ENCODE results near the gene TJP3. TPM values are rescaled to one million over a fixed set of nuclear protein-coding genes. Genes with fewer than 3 reads are reported as not detected.

TJP3 gene, protein sequence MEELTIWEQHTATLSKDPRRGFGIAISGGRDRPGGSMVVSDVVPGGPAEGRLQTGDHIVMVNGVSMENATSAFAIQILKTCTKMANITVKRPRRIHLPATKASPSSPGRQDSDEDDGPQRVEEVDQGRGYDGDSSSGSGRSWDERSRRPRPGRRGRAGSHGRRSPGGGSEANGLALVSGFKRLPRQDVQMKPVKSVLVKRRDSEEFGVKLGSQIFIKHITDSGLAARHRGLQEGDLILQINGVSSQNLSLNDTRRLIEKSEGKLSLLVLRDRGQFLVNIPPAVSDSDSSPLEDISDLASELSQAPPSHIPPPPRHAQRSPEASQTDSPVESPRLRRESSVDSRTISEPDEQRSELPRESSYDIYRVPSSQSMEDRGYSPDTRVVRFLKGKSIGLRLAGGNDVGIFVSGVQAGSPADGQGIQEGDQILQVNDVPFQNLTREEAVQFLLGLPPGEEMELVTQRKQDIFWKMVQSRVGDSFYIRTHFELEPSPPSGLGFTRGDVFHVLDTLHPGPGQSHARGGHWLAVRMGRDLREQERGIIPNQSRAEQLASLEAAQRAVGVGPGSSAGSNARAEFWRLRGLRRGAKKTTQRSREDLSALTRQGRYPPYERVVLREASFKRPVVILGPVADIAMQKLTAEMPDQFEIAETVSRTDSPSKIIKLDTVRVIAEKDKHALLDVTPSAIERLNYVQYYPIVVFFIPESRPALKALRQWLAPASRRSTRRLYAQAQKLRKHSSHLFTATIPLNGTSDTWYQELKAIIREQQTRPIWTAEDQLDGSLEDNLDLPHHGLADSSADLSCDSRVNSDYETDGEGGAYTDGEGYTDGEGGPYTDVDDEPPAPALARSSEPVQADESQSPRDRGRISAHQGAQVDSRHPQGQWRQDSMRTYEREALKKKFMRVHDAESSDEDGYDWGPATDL
- total RNA-seq, result 0.39 TPM in 1 of 2 replicates, not detected in the other

DNA sequence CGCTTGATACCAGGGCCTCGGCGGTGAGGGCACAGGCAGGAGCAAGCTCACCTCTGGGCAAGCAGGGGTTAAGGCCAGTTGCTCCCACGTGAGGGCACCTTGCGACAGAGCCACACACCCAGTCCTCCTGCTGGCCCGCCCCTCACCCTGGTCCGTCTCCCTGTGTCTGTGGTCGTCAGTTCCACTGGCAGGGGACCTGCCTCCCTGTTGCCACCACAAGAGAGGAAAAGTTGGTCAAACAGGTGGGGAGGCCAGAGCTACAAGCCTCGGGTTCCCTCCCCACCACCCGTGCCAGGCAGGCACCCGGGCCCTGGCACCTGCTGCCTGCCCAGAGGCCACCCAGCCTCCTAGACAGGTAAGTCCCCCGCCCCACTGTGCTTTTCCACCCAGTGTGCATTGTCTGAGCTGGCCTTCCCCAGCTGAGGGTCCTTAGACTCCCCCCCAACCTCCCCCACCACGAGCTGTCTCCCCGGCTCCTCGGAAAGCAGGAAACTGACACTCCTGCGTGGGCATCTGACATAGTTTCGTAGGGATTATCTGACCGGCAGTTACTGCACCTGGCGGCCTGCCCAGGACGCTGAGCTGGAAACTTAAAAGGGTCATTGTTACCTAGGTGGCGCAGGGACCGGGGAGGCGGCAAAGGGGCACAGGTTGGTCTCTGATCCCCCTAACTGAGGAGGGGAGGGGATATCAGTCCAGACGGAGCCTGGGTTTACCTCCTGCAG, at the start of gene TJP3:
TJP3 (plus strand) TSS at position 178 of the 725 bp plus-strand sequence. CDS start 20,049 bp downstream, outside the sequence.

DNA sequence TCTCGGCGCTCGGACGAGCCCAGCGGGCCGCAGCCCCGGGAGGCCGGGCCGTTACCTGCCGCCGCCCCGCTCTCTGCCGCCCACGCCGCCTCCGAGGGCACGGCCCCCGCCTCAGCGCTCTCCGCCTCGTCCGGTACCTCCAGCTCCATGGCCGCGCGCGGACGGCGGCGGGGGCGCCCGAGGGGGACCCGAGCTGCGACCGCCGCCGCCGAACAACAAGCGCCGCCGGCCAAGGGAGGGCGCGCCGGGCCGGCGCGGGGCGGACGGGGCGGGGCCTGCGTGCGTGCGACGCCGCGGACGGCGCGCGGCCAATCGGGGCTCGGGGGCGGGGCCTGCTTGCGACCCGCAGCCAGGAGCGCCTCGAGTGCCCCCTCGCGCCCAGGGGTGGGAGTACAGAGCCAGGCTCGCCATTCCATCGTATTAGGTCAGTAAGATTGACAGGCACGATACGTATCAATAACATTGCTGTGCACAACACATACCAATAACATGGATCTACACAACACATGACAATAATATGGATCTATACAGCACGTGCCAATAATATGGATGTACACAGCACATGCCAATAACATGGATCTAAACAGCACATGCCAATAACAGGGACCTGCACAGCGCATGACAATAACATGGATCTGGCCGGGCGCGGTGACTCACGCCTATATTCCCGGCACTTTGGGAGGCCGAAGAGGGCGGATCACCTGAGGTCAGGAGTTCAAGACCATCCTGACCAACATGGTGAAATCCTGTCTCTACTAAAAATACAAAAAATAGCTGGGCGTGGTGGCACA, 7.7 kb upstream of the TJP3 start, which contains the start of gene PIP5K1C:
PIP5K1C (minus strand) TSS at position 227 of the 791 bp plus-strand sequence; CDS start at position 149, 78 bp downstream.

DNA sequence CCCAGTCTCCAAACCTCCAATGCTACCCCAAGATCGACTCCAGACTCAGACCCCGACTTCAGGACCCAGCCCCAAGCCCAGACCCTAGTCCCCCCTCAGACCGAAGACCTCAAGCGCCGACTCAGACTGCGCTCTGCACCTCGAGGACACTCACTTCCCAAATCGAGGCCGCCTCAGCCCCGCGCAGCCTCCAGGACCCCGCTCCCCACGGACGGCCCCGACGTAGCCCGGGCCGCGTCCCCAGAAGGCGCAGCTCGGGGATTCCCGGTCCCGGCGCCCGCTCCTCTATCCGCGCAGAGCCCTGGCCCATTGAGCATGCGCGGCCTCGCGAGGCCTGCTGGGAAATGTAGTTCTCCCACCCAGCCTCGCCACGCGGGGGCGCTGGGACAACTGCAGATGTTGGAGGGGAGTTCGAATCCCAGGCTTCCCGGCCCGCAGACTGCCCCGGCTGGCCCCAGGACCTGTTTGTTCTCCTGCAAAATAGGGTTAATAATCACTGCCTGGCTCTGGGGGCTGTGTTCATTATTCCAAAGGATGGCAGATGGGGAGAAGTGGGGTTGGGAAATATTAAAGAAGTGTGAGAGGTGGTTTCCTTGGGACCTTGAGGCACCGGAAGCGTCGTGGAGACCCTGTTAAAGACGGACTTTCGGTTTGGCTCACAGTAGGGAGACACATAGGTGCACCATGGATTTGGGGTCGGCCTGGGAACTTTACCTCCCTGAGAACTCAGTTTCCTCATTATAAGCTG, 53.4 kb downstream of the TJP3 start, which contains the start of gene APBA3:
APBA3 (minus strand) TSS at position 311 of the 748 bp plus-strand sequence. CDS start 1,428 bp downstream, outside the sequence.

DNA sequence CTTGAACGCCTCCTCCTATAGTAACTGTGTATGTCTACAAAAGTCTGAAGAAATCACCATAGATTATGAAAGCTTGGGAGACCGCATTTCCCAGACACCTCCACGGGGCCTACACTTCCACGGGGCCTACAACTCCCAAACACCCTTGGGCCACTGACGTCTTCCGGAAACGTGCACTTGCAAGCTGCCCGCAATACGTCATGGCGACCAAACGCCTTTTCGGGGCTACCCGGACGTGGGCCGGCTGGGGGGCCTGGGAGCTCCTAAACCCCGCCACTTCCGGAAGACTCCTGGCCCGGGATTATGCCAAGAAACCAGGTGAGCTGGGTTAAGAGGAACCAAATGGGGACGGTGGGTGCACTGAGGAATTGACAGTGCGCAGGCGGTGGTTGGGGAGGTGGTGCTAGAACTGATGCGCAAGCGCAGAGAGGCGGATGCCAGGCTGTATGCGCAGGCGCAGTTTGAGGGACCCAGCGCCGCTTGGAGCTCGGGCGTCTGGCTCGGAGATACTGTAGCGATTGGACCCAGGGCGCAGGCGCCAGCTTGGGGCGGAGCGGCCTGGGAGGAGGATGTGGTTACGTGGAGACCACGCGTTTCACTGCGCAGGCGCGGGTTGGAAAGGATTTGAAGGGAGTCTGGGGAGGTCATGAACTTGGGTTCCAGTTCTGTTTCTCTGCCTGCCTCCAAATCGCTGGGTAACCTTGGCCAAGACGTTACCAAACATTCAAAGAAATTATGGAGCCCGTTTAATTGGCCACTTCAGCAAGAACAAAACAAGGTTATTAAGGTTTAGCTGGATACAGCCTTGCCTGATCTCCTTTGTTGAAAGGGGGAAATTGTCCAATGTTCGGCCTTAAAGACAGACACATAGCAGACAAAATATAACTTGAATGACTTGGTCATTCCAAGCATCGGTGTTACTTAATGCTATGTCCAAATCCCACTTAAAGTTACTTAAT, 54.6 kb downstream of the TJP3 start, which contains the start of gene MRPL54:
MRPL54 (plus strand) TSS at position 182 of the 959 bp plus-strand sequence; CDS start at position 201, 19 bp downstream.

DNA sequence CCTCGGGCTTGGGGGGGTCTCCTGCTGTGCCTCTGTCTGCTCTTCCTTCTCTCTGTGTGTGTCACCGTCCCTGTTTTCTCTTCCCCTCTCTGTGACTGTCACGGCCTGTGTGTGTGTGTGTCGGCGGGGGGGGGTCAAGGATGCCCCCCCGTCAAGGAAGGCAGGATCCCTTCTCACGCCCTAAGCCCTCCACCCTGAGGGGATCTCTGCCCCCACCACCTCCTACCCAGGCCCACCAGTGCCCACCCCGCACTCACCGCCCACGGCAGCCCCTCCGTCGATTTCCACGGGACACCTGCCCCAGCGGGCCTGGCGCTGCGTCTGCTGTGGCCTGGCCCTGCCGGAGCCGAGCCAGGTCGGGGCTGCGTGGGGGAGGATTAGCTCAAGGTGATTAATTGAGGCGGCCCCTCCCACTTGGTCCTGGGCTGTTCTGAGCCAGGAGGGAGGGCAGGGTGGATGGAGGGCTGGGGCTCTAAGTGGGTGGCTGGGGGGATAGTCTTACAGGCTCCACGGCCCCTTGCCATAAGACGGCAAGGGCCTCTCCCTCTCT, 63.8 kb downstream of the TJP3 start, which contains the start of gene RAX2:
RAX2 (minus strand) TSS at position 323 of the 550 bp plus-strand sequence. CDS start 486 bp downstream, outside the sequence.

DNA sequence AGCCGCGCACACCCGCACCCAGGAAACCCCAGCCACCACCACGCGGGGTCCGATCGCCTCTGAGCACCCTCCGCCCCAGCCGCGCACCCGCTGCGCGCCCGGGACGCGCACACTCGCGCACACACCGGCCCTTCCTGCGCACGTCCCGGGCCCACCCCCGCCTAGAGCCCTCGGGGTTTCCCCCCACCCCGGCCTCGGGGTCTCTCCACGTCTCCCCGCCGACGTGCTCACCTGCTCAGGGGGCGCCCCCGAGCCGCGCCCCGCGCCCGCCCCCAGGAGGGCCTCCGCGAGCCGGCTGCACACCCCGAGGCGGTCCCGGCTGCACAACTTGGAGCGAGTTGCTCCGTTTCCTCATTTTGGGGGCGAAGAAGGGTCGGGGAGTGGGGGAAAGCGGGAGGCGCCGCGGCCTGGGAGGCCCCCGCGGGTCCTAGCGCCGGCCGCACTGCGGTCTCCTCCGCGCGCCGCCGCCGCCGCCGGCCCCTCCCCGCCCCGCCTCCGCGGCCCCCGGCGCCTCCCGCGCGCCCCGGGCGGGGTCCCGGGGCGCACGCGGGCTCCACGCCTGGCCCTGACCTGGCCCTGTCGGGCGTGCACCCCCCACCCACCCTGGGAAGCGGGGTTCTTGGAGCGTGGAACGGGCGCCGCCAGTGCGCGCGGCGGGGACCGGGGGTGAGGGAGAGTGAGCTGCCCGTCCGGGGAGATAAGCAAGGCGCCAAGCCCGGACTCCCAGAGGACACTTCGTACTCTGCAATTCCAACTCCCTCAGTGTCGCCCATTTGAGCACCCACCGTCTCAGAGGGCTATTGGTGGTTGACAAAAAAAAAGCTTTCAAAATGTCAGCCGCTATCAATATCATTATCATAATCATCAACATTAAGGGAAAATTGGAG, 78.0 kb downstream of the TJP3 start, which contains the start of gene MATK:
MATK (minus strand) TSS at position 444 of the 887 bp plus-strand sequence. CDS start 1,246 bp downstream, outside the sequence.

Small RNA genes lying within 50 kb of the gene (small RNA-seq; reads per million reads assigned to genes)
- not detected for gene AC005777.1

Other genes with a start within 250 kb of the TJP3 start
- not detected in 2 replicates for gene SMIM24, start 227.9 kb upstream of the TJP3 start, total RNA-seq
- gene SMIM44, start 224.9 kb upstream of the TJP3 start, total RNA-seq, result not detected in 2 replicates
- 5.9 and 8.2 TPM in 2 replicates for gene DOHH, start 207.7 kb upstream of the TJP3 start, total RNA-seq
- 72.6 and 86.3 TPM in 2 replicates for gene FZR1, start 202.1 kb upstream of the TJP3 start, total RNA-seq
- 0.22 and 0.39 TPM in 2 replicates for gene TEKTIP1, start 169.2 kb upstream of the TJP3 start, total RNA-seq
- 92.3 and 93.4 TPM in 2 replicates for gene MFSD12, start 150.8 kb upstream of the TJP3 start, total RNA-seq
- 111 TPM in 2 replicates for gene HMG20B, start 135.4 kb upstream of the TJP3 start, total RNA-seq
- under 0.01 TPM in 1 of 2 replicates, not detected in the other for gene GIPC3, start 122.9 kb upstream of the TJP3 start, total RNA-seq
- gene TBXA2R, start 101.5 kb upstream of the TJP3 start, total RNA-seq, result 4.3 and 6.7 TPM in 2 replicates
- 27.1 and 27.5 TPM in 2 replicates for gene CACTIN, start 81.6 kb upstream of the TJP3 start, total RNA-seq
- gene PIP5K1C, start 7.9 kb upstream of the TJP3 start, total RNA-seq, result 17.3 and 26.2 TPM in 2 replicates
- 25.5 and 27.8 TPM in 2 replicates for gene APBA3, start 53.3 kb downstream of the TJP3 start, total RNA-seq
- gene MRPL54, start 54.3 kb downstream of the TJP3 start, total RNA-seq, result 32.2 and 46.1 TPM in 2 replicates
- not detected in 2 replicates for gene RAX2, start 63.8 kb downstream of the TJP3 start, total RNA-seq
- gene MATK, start 78.0 kb downstream of the TJP3 start, total RNA-seq, result not detected in 2 replicates
- gene ZFR2, start 160.7 kb downstream of the TJP3 start, total RNA-seq, result not detected in 2 replicates
- not detected in 2 replicates for gene ATCAY, start 172.3 kb downstream of the TJP3 start, total RNA-seq
- not detected in 2 replicates for gene NMRK2, start 224.7 kb downstream of the TJP3 start, total RNA-seq

Data from placental epithelial cell (primary cell).